ENCODE data around the gene HTRA3. TPM values are rescaled to one million over a fixed set of nuclear protein-coding genes. Genes with fewer than 3 reads are reported as not detected.

HTRA3 gene
- total RNA-seq, 1 donor from 2014 or later, result not detected

DNA sequence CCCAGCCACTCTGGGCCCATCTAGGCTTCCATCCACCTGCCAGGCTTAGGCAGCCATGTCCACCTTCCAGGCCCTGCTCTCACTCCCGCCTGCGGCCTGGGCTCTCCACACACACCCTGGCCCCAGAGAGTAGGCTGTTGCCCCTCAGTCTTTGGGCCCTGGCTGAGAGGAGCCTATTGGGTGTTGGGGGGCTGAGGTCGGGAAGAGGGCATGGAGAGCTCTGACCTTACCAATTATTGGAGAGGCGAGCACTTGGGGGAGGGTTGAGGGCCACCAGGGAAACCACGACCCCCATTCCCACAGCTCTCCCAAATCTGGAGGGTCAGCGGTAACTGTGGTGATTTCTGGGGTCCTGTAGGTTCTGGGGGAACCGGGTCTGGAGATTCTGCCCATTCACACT, 38.2 kb downstream of the HTRA3 start:
- DNase-seq (no peak), ATAC-seq (ENCODE audit: low read depth) (no peak)
- intact Hi-C loops (cut with micrococcal nuclease), result no loop called here
- Mint-ChIP-seq H3K27me3 (peaks cover 12% of the 10 kb centered on the region), H3K4me3 (no peak overlapping the region), H3K27ac (no peak overlapping the region), H3K9me3 (peaks cover 7% of the 10 kb centered on the region), H3K4me1 (no peaks in the 10 kb centered on the region), H3K36me3 (ENCODE audit: low read depth) (no peaks in the 10 kb centered on the region)
- TF ChIP-seq, protein P1, sequence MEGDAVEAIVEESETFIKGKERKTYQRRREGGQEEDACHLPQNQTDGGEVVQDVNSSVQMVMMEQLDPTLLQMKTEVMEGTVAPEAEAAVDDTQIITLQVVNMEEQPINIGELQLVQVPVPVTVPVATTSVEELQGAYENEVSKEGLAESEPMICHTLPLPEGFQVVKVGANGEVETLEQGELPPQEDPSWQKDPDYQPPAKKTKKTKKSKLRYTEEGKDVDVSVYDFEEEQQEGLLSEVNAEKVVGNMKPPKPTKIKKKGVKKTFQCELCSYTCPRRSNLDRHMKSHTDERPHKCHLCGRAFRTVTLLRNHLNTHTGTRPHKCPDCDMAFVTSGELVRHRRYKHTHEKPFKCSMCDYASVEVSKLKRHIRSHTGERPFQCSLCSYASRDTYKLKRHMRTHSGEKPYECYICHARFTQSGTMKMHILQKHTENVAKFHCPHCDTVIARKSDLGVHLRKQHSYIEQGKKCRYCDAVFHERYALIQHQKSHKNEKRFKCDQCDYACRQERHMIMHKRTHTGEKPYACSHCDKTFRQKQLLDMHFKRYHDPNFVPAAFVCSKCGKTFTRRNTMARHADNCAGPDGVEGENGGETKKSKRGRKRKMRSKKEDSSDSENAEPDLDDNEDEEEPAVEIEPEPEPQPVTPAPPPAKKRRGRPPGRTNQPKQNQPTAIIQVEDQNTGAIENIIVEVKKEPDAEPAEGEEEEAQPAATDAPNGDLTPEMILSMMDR (IDR thresholded peaks at IDR 0.05), result no peak
- CTCF ChIA-PET, result no interaction called here
- POLR2A ChIA-PET, result no interaction called here

- no peak for DNase-seq
- no peak for ATAC-seq (ENCODE audit: low read depth)
- Mint-ChIP-seq H3K27ac (no peak overlapping the region), H3K4me1 (no peaks in the 10 kb centered on the region), H3K9me3 (peaks cover 10% of the 10 kb centered on the region), H3K27me3 (peaks cover 12% of the 10 kb centered on the region), H3K4me3 (no peak overlapping the region), H3K36me3 (ENCODE audit: low read depth) (no peaks in the 10 kb centered on the region)
- TF ChIP-seq, protein P1 (IDR thresholded peaks at IDR 0.05), result no peak
- ChIA-PET POLR2A (no interaction called here), CTCF (no interaction called here)
- intact Hi-C loops (cut with micrococcal nuclease), result no loop called here
Observed at GRCh38 chr4:8308144-8308543, 38.6 kb downstream of the HTRA3 start.

- H3K36me3 Mint-ChIP-seq (ENCODE audit: low read depth), result no peaks in the 10 kb centered on the region
- peaks cover 9% of the 10 kb centered on the region for H3K27me3 Mint-ChIP-seq
- intact Hi-C loops (cut with micrococcal nuclease), result no loop called here
- ChIA-PET CTCF (no interaction called here), POLR2A (no interaction called here)
- TF ChIP-seq, protein P1 (IDR thresholded peaks at IDR 0.05), result no peak
- H3K4me1 Mint-ChIP-seq, result no peaks in the 10 kb centered on the region
- peaks cover 13% of the 10 kb centered on the region for H3K9me3 Mint-ChIP-seq
- H3K27ac Mint-ChIP-seq, result no peak overlapping the region
- ATAC-seq (ENCODE audit: low read depth) (no peak), DNase-seq (no peak)
- no peak overlapping the region for H3K4me3 Mint-ChIP-seq
Observed at GRCh38 chr4:8308856-8309771, 39.6 kb downstream of the HTRA3 start.

GRCh38 chr4:8310306-8310705, 40.8 kb downstream of the HTRA3 start:
- Mint-ChIP-seq H3K4me3 (no peak overlapping the region), H3K27me3 (peaks cover 11% of the 10 kb centered on the region), H3K27ac (no peak overlapping the region), H3K9me3 (peaks cover 13% of the 10 kb centered on the region), H3K36me3 (ENCODE audit: low read depth) (no peaks in the 10 kb centered on the region), H3K4me1 (no peaks in the 10 kb centered on the region)
- ChIA-PET POLR2A (no interaction called here), CTCF (no interaction called here)
- TF ChIP-seq, protein P1 (IDR thresholded peaks at IDR 0.05), result no peak
- intact Hi-C loops (cut with micrococcal nuclease), result no loop called here
- ATAC-seq (ENCODE audit: low read depth) (no peak), DNase-seq (no peak)

- ATAC-seq (ENCODE audit: low read depth) (no peak), DNase-seq (no peak)
- no peak overlapping the region for H3K27ac Mint-ChIP-seq
- ChIA-PET POLR2A (no interaction called here), CTCF (no interaction called here)
- peaks cover 8% of the 10 kb centered on the region for H3K27me3 Mint-ChIP-seq
- no peaks in the 10 kb centered on the region for H3K4me1 Mint-ChIP-seq
- no peak overlapping the region for H3K4me3 Mint-ChIP-seq
- no peaks in the 10 kb centered on the region for H3K36me3 Mint-ChIP-seq (ENCODE audit: low read depth)
- intact Hi-C loops (cut with micrococcal nuclease), result no loop called here
- peaks cover 13% of the 10 kb centered on the region for H3K9me3 Mint-ChIP-seq
- TF ChIP-seq, protein P1 (IDR thresholded peaks at IDR 0.05), result no peak
Observed at GRCh38 chr4:8311101-8312068, 41.8 kb downstream of the HTRA3 start.
